GM12873 (cell line): Measurements from ENCODE around the gene COX7A2L.

Source experiments
- TF ChIP-seq, protein P1 (sequence below): IDR thresholded peaks from 2 replicates; pipeline ENCODE4 v1.5.1; 2012; ENCODE audit warnings: low read depth, mild to moderate bottlenecking, moderate library complexity, low read length, control low read depth; ENCODE audit not compliant: insufficient read depth; ENCODE audit errors: missing control alignments

Gene COX7A2L

DNA sequence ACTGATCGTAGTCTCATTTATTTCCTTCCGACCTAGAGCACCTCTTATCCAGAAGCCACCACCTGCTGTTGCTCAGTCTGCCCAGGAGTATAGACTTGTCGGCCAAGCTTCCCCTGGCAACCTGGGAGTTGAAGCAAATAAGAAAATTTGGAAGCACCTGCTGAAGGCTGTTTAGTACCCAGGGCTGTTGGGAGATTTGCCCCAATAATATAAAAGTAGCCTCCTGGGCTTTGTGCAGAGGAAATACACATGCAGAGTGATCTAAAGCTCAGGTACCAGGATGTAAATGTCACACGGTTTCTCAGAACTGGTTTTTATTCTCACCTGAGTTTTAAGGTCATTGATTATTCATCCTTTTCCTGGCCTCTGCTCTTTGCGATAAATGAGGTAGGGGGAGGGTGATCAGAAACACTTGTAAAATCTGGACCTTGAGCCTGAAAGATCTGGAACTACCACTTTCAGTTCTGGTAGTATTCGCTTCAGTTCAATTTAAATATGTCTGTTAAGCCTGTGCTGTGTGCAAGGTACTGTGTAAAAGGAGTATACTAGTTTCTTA, 789 bp upstream of the COX7A2L start:
- TF ChIP-seq, protein P1, sequence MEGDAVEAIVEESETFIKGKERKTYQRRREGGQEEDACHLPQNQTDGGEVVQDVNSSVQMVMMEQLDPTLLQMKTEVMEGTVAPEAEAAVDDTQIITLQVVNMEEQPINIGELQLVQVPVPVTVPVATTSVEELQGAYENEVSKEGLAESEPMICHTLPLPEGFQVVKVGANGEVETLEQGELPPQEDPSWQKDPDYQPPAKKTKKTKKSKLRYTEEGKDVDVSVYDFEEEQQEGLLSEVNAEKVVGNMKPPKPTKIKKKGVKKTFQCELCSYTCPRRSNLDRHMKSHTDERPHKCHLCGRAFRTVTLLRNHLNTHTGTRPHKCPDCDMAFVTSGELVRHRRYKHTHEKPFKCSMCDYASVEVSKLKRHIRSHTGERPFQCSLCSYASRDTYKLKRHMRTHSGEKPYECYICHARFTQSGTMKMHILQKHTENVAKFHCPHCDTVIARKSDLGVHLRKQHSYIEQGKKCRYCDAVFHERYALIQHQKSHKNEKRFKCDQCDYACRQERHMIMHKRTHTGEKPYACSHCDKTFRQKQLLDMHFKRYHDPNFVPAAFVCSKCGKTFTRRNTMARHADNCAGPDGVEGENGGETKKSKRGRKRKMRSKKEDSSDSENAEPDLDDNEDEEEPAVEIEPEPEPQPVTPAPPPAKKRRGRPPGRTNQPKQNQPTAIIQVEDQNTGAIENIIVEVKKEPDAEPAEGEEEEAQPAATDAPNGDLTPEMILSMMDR, result no peak

DNA sequence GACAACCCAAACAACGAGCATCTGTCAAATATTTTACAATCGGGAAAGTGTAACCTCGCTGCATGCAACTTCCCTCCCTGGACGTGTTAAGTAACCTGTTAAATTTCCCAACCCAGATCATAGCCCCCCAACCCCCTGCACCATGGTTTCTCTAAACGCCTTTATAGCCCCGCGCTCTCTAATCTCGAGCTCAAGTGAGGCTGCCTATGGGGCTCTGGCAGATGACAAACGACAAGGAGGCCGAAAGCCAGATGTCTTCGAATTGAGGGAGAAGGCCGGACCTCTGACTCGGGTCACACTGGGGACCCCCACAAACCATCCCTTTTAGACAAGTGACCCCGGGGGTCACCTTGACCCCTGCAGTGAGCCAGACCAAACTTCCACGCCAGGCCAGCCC, 526 bp downstream of the COX7A2L start:
- TF ChIP-seq, protein P1, result no peak

DNA sequence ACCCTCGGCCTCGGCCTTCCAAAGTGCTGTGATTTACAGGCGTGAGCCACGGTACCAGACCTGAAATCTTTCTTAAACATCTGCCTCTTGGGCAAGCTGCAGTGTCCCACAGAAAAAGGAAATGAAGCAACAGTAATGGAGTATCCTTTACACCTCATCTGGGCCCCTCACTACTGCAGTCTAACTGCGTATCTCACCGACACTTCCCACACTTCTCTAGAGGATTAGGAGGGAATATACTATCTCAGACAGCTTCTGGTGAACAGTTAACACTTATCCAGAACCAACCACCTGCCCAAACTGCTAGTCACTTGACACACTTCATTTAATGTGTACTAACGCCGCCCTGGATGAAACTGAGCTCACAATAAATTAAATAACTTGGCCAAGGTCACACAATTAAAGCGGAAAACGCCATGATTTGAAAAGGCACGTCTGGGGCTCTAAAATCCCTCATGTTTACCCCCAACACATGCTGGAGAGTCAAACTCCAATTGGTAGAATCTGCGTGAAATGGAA, 993 bp downstream of the COX7A2L start:
- TF ChIP-seq, protein P1, result no peak

DNA sequence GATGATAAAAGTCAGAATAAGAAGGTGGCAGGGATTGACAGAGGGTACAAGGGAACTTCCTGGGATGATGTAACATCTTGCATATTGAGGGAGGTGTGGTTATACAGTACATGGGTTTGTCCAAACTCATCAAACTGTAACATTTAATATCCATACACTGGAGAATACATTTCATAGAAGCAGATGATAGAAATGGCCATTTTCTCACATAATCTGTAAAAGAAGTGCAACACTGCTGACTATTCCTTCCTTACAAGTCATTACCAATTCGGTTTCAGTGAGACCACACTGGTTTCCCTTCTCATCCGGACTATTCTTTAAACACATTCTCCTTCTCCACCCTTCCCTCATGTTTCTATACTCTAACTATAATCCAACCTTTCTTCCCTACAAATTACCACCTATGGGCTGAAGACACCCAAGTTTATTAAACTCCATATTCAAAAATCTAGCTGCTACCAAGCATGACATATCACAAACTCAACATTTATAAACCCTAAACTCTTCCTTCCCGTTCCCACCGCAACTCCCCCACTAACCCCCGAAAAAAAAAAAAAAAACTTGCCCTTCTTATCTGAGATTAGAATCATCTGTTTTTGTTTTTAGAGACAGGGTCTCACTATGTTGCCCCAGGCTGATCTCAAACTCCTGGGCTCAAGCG, 1.6 kb downstream of the COX7A2L start:
- TF ChIP-seq, protein P1, result no peak

DNA sequence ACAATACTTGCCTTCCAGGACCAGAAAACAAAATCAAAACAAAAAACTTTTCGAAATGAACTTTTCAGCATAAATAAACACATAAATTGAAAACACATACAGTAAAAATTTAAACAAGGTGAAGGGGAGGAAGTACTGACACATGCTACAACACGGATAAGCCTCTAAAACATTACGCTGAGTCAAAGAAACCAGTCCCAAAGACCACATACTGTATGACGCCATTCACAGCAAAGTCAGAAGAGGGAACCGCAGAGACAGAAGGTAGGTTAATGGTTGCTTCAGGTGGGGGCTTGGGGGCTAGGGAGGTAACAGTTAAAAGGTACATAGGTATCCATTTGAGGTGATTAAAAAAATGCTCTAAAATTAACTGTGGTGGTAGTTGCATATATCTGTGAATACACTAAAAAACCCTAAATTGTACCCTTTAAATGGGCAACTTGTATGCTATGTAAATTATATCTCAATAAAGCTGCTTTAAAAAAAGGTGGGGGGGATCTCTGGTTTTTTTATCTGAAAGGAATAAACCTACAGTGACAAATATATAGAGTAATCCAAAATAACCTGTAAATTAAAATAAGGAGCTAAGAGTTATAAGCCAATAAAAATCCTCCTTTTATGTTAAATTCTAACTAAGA, 7.1 kb downstream of the COX7A2L start:
- TF ChIP-seq, protein P1, result no peak

GRCh38 chr2:42351864-42352263, 9.2 kb downstream of the COX7A2L start:
- TF ChIP-seq, protein P1, result no peak

- TF ChIP-seq, protein P1, result no peak
Observed at GRCh38 chr2:42350434-42351063, 10.5 kb downstream of the COX7A2L start.
